GM12801 (cell line): ENCODE data around the gene MAOA.

Experiments
- CTCF ChIP-seq: IDR thresholded peaks from one replicate; pipeline ENCODE4 v1.5.1; 2011; ENCODE audit warnings: control low read depth; ENCODE audit not compliant: insufficient read length; ENCODE audit errors: extremely low read depth

Gene MAOA

GRCh38 chrX:43664258-43664657, 8.2 kb downstream of the MAOA start:
- no peak for TF ChIP-seq CTCF

GRCh38 chrX:43664708-43665107, 8.6 kb downstream of the MAOA start:
- TF ChIP-seq CTCF, result no peak

- TF ChIP-seq CTCF, result no peak
These were observed 10.3 kb downstream of the MAOA start for GRCh38 chrX:43666311-43666912.

GRCh38 chrX:43676971-43677572, 21.0 kb downstream of the MAOA start:
- TF ChIP-seq CTCF, result no peak

- TF ChIP-seq CTCF, result no peak
These were observed 21.9 kb downstream of the MAOA start for GRCh38 chrX:43677993-43678392.

GRCh38 chrX:43679058-43679457, 23.0 kb downstream of the MAOA start:
- no peak for TF ChIP-seq CTCF

- no peak for TF ChIP-seq CTCF
These were observed 23.7 kb downstream of the MAOA start for GRCh38 chrX:43679778-43680177.
